ENCODE data around the gene CREG2.

The CREG2 gene, protein sequence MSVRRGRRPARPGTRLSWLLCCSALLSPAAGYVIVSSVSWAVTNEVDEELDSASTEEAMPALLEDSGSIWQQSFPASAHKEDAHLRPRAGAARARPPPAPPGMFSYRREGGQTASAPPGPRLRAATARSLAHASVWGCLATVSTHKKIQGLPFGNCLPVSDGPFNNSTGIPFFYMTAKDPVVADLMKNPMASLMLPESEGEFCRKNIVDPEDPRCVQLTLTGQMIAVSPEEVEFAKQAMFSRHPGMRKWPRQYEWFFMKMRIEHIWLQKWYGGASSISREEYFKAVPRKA

DNA sequence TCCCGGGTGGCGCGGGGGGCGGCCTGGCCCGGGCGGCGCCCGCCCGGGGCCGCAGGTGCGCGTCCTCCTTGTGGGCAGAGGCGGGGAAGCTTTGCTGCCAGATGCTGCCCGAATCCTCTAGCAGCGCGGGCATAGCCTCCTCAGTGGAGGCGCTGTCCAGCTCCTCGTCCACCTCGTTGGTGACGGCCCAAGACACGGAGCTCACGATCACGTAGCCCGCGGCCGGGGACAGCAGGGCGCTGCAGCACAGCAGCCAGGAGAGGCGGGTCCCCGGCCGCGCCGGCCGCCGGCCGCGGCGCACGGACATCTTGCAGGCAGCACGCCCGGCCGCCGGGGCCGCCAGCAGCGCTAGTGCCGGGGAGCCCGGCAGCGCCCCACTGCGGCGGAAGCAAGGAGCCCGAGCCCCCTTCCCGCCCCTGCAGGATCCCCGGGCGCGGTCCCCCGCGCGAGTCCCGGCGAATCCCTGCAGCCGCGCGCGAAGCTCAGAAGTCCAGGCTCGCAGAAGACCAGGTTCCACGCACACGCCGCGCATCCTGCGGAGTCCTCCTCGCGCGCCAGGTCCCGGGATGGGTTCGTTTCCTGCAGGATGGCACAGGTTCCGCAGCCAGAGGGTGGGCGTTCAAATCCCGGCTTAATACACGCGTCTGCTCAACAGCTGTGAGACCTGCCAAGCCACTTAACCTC, at the start of gene CREG2:
CREG2 (minus strand) TSS at position 353 of the 684 bp plus-strand sequence; CDS start at position 307, 46 bp downstream.
- peak; percentile 34 for DNase-seq

DNA sequence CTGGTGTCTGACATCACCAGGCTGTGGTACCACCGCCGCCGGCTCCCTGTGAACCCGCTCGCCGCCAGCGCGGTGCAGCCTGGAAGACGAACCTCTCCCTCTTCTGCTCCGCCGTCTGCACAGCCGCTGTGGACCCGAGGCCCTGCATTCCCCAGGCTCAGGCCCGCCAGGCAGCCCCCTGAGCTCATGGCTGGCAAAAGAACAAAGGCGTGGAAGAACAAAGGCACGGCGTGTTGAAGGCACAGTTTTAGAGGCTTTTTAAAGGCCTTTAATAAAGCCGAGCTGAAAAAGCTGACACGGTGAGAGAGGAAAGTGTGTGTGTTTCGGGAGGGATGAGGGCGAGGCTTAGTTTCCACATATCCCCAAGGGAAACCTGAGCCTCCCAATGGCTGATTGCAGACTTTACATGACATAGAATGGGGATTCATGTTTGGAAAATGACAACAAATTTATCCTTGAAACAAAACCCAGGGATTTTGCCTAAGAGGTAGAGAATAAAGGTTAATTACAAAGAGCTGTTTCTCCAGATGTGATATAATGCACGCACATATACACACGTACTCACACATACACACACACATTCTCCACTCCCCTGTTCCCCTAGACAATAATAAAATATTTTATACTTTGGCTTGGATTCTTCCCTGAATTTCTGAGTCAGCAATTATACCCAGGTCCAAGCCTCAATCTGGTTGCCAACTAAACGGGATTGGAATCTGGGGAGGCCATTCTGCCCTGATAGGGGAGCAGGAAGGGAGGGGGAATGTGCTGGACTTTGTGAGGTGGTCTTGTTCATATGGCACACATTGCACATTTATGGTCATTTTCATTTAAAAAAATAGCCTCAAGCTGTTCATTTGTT, 47.9 kb upstream of the CREG2 start:
- DNase-seq: peak; percentile 89

DNA sequence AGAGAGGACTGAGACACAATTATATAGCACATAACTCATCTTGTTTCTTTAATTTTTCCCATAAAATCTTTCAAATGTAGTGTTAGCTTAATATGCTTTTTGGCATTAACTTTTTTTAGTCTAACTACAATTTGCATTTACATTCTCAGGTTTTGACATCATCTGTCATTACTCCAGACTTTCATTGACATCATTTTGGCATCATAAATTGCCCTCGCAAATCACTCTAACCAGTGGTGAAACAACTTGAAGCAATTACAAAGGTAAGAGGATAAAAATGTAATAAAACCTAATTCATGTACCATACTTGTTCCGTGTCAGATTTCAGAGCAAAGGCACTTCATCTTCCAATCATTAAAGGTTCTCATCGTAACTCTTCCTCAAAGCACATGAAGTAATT, 46.2 kb upstream of the CREG2 start:
- peak; percentile 77 for DNase-seq

DNA sequence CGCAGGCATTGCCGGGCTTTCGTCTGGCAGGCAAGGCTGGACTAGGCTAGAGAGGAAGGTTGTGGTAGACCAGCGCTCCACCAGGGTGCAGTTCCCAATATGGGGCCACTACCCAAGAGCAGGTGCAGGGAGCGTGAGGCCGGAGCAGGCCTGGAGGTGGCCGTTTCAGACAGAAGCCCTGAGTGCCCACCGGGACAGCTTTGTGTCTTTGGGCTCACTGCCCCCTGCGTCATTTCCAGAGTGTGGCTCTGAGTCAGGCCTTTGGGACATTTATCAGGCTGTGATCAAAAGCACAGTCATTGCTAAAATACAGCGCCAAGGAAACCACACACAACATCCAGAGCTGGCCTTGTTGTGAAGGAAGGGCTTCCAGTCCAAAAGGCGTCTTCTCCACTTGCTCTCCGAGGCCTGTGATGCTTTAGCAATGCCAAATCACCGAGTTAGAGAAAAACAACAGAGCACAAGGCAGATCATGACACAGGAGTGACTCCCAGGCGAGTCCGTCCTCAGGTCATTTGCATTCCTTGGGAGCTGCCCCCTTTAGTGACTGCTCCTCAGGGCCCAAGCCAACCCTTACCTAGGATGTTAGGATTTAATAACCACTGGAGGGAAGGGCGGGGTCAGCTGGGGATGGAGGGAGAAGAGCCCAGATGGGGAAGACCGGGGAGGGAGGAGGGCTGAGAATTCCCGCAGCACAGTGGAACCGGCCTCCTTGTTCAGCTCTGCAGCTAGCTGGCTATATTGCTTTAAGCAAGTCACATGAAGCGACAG, 45.3 kb upstream of the CREG2 start:
- DNase-seq: peak; percentile 50

DNA sequence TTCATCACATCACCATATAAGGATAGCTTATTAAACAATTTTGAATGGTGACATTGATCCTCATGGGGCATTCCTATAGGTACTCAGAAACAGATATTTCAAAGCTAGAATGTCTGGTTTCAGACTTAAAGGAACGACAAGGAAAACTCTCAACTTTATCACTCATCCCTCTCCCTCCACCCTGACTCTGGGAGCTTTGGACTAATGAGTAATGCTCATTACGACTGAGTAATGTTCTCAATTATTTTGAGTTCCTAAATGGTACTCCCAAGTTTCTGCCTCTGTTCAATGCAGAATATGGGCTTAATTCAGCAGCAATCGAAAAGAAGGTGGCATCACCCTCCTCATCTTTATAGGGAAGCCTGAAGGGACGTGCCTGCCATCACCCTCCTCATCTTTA, 44.2 kb upstream of the CREG2 start:
- peak; percentile 38 for DNase-seq

DNA sequence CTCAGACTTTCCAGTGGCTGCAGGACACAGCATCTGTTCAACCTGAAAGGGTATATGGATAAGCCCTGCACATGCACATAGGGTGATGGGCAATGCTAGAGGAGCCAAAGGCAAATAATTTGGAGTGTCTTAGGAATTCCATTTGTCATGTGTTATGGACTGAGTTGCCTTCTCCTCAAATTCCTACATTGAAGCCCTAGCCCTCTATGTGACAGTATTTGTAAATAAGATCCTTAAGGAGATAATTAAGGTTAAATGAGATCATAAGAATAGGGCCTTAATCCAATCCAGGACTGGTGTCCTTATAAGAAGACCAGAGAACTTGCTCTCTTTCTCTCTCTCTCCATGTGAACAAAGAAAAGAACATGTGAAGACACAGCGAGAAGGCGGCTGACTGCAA, 42.9 kb upstream of the CREG2 start:
- peak; percentile 48 for DNase-seq

DNA sequence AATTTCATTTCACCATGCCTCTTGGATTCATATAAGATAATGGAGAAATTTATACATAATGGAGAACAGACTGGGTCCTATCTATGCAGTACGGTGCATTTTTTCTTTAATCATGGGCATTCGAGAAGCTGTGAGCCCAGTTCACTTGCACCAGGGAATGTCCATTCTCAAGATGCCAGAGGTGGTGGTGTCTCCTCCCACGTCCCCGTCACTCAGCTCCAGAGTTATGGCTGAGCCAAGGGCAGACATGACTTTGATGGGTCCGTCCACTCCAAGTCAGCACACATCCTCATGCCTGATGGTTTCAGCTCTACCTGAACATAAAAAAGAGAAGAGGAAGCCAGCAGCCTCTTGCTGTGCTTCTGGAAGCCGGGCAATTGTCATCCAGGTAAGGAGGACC, 42.1 kb upstream of the CREG2 start:
- no peak for DNase-seq

DNA sequence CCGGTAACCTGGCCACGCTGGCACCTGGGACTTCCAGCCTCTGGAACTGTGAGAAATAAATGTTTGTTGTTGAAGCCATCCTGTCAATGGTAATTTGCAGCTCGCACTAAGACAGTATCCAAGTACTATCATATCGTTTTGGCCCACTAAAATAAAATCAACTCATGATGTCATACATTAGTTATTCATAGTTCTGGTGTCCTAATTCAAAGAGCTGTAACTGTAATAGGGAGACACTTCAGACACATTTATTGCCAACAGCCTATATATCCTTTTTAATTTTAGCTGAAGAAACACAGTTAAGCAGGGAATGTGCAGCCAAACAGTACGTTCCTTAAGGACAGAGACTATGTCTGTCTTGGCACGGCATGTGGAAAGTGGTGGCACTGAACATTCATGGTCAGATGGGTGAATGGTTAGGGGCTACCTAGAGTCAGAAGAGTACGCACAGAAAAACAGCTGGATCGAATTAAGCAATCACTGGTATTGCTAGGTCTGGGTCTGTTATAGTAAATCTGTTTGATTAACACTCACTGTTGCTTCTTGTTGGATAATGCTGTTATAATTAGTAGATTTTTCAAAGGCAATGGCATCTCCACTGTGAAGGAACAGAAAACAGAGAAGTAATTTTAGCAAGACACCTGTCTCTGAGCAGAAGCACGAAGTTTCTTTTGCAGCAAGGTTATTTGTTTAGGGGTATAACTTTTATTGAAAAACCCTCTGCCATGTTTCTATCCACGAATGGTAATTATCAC, 41.3 kb upstream of the CREG2 start:
- DNase-seq: no peak

DNA sequence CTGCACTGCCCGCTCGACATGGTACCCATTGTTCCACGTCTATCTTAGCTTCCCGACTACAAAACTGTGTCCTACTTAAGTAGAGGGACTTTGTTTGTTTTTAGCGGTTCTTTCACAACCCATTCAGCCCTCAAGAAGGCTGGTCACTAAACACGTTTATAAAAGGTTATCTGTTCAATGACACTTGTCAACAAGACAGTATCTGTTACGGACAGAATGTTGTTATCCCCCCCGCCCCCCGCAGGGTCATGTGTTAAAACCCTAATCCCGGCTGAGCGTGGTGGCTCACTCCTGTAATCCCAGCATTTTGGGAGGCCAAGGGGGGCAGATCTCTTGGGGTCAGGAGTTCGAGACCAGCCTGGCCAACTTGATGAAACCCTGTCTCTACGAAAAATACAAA, 40.4 kb upstream of the CREG2 start:
- no peak for DNase-seq

DNA sequence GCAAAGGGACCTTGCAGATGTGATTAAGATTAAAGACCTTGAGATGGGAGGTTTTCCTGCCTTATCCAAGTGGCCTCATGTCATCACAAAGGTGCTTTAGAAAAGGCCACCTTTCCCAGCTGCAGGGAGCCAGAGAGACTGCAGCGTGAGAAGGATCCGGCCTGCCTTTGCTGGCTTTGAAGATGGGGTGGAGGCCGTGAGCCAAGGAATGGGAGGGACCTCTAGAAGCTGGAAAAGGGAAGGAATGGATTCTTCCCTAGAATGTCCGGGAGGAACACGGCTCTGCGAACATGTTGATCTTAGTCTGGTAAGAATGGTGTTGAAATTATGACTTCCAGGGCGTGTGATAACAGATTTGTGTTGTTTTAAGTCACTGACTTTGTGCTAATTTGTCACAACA, 39.9 kb upstream of the CREG2 start:
- no peak for DNase-seq

DNA sequence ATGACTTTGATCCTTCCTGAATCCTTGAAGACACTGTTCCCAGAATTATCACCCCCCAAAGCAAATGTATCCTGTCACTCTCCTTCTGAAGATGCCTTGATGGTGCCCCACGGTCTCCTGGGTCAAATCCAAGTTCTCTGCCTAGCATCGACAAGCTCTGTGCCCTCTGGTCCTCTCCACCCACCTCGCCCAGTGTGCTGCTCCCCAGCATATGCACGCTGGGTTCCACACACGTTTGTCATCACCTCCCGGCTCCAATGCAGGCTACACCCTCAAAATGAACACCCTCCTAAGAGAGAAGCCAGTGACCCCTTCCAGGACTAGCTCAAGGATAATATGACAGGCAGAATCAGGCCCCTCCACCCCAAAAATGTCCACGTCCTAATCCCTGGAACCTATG, 39.5 kb upstream of the CREG2 start:
- DNase-seq: no peak

DNA sequence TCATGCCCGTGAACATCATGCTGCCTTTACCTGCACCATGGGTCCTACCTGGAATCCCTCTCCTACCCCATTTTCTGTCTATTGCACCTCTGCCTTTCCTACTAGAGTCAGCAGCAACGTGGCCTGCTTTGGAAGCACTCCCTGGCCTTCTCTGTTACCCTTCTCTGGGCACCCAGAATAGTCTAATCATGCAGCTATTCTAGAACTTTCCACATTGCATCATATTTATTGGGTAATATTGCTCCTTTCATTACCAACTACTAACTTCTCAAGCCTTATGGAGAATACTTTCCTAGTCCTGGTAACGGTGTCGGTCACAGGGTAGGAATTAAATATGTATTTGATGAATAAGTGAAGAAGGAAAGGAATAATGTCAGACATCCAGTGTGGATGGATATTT, 33.3 kb upstream of the CREG2 start:
- no peak for DNase-seq

DNA sequence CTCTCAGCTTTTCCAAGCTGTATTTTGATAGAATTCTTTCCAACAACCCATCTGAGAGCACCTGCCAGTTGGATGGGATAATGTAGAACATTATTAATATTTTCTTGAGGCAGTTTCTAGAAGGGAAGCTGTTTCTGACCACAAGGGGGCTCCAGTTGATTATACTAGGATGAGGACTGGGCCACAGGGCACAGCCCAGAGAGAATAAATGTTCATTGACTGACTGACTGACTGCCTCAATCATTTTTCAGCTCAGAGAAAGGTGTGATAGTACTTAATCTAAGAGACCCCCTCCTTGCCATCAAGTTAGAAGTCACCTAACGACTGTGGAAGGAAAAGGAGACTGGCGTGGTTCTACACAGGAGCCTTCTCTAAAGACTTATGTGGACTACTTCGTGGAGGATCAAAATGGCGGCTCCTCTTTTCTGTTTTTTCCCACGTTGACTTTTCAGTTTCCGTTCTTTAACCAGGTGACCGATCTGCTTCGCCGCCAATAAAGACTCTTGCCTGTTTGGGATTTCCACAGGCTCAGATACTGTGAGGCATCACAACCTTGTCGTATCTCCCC, 31.9 kb upstream of the CREG2 start:
- DNase-seq: peak; percentile 65

DNA sequence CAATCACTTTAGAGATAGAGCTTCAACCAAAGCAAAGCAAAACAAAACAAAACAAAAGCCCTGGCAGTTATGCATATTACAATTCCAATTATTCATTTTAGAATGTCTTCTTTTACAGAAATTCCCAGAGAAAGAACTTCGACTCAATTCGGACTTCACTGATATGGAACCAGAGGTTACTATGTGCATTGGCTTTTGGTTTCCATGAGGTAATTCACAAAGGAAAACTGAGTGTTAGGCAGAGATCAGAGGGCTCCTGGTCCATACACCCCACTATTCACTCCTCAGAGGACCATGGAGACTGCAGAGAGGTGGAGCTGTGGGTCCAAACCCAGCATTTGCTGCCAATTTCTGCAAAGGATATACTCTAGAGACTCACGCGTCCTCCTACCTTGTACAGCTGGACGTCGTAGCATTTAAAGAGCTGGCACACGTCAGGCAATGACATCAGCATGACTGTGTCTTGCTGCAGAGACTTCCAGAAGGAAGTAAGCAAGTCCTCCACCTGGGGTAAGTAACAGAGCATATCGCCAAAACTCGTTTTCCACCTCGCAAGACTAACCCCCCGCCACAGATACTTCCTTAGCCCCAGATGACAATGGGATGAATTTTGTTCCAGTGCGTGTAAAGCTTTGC, 31.3 kb upstream of the CREG2 start:
- no peak for DNase-seq

DNA sequence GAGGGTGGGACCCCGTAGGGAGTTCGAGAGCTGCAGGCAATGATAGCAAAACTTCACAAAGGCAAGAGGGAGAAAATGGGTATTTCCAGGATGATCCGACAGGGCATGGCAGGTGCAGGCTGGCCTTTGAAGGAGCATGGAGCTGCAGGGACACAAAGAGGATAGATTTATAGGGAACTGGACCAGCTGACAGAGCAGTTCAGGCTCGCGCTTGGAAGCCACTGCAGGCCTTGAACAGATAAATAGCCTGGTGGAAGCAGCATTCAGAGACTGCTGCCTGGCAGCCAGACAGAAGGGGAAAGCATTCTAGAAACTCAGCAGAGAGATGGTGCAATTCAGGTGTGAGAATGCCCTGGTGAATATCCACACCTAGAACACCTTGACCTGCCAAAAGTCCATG, 29.3 kb upstream of the CREG2 start:
- DNase-seq: no peak

DNA sequence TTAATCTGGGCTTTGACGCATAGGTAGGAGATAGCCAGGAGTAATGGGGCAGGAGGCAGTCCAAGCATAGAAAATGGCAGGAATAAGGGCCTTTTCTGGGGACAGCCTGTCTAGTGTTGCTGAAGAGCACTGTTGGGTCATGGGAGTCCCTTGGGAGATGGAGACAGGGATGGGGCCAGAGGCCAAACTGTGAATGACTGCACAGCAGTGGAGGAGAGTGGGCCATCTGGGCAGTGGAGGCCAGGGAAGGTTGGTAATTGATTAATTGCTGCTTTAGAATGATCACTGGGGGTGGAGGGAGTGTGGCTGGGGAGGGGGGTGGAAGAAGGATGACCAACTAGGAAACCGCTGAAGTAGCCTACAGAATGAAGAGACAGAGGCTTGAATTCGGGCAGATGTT, 28.6 kb upstream of the CREG2 start:
- no peak for DNase-seq

DNA sequence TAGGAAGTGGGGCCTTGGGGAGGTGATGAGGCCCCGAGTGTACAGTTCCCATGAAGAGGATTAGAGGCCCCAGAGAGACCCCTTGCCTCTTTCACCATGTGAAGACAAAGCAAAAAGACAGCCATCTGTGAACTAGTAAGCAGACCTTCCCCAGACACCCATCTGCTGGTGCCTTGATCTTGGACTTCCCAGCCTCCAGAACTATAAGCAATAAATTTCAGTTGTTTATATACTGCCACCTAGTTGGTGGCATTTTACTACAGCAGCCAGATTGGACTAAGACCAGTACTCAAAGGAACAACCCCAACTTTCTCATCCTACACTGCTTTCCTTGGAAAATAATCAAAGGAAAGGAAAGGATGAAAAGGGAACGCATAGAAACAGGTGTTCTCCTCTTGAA, 27.9 kb upstream of the CREG2 start:
- DNase-seq: no peak

DNA sequence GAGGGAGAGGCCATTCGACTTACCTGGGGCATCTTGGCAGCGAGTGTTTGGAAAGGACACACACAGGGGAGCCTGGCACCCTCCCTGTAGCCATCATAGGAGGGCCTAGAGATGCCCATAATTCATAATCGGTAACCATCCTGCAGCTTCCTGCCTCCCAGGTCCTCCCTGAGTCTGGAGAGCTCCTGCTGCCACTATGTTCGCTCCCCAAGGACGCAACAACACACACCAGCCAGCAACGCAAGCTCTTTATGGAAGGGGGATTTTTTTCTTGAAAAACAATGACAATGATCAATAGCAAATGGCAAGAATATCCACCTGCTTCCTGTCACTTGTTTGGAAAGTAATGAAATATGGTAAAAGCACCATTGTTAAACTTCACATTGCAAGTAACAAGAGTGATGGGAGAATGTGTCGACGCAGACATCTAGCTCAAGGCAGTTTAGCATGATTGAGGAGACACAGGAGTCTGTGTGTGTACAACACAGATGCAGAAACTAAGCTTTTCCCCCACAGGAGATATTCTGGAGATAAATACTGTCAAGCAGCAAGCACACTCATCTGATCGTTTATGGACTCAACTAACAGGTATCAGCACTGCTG, 24.9 kb upstream of the CREG2 start:
- no peak for DNase-seq

DNA sequence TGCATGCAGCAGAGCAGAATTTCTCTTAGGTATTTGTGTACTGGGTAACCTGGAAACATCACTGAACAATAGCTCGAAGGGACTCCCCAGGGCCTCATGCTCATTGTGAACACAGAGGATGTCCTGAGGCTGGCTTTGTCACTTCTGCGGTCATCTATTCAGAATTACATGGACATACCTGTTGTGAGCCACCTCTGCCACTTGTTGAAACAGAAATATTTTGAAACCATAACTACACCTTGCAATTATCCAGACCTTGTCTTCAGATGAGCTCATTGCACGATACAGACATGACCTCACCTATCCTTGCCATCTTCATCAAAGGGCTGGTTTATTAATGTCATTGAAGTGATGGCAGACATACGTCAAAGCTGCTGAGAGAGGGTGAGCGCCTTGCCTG, 23.4 kb upstream of the CREG2 start:
- DNase-seq: no peak

DNA sequence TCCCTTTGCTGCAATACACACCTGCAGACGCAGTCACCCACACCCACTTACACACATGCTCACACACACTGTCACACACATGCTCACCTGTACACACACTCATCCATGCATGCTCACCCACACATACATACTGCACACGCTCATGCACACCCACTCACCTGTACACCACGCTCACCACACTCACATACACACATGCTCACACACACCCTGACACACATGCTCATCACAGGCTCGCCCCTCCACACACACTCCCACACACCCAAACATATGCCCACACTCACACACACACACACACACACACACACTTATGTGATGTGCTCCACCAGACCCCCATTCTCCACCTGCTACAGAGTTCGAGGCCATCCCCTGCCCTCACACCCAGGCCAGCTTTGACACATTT, 22.8 kb upstream of the CREG2 start:
- no peak for DNase-seq

DNA sequence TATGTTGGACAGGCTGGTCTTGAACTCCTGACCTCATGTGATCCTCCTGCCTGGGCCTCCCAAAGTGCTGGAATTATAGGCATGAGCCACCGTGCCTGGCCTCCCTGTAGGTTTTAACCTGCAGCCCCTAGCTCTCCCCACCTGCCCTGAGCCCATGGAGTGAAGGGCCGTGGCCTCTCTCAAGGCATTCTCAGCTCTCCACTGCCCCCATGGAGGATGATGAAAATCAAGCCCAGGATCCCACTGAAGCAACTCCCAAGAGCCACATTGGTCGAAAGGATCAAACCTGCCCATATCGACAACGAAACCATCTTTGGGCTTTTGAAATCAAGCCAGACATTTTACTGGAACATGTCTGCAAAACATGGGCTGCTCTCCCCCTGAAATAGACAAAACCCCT, 22.4 kb upstream of the CREG2 start:
- no peak for DNase-seq

Data from fibroblast of skin of right quadriceps (primary cell).